Breast epithelium (tissue), 3 donors: ENCODE data around the gene AFAP1L1.

Experiments used
- CTCF ChIP-seq, 3 donors: fragments of 450-650 bp; IDR thresholded peaks; one replicate each; pipeline ENCODE4 v1.5.1; 2016 to 2017; ENCODE audit warnings: antibody characterized with exemption in 3 of 3, mild to moderate bottlenecking in 3 of 3, moderate library complexity in 3 of 3
- POLR2A ChIP-seq: fragments of 450-650 bp; IDR thresholded peaks from one replicate; pipeline ENCODE4 v1.6.1; 2016; ENCODE audit warnings: antibody characterized with exemption, mild to moderate bottlenecking, moderate library complexity

GRCh38 chr5:149360272-149360671 is 88.6 kb downstream of the AFAP1L1 start:
- TF ChIP-seq CTCF (IDR thresholded peaks at IDR 0.05) (no peak), POLR2A (no peak)
